NCI-H526 treated with DMSO at 0.1 percent for 48 hours (cell line): Measurements from ENCODE around the gene MST1R.
"Not testable (repeated sequence)": the region's sequence is repeated elsewhere in the genome, so short reads cannot be mapped to it uniquely, and the experiment has no call there.

Source experiments
- DNase-seq: peaks from one replicate; lab custom pipeline; 2025; lab: John Stamatoyannopoulos, UW

MST1R gene

GRCh38 chr3:49911611-49912010, 7.9 kb upstream of the MST1R start:
- no peak for DNase-seq

GRCh38 chr3:49911124-49911420, 7.4 kb upstream of the MST1R start:
- no peak for DNase-seq

- no peak for DNase-seq
Measured at GRCh38 chr3:49910409-49911123, 6.9 kb upstream of the MST1R start.

GRCh38 chr3:49908373-49909199, 4.9 kb upstream of the MST1R start:
- DNase-seq: no peak

GRCh38 chr3:49906073-49906743, 2.5 kb upstream of the MST1R start:
- DNase-seq: no peak

- not testable (repeated sequence) for DNase-seq
Measured at GRCh38 chr3:49904448-49904847, 775 bp upstream of the MST1R start.

GRCh38 chr3:49902511-49903345, 945 bp downstream of the MST1R start:
- DNase-seq: no peak

- no peak for DNase-seq
Measured at GRCh38 chr3:49901366-49902339, 2.0 kb downstream of the MST1R start.

- DNase-seq: no peak
Measured at GRCh38 chr3:49900491-49901153, 3.1 kb downstream of the MST1R start.

- DNase-seq: no peak
Measured at GRCh38 chr3:49899815-49900214, 3.9 kb downstream of the MST1R start.

- DNase-seq: no peak
Measured at GRCh38 chr3:49898991-49899390, 4.7 kb downstream of the MST1R start.

GRCh38 chr3:49896345-49896744, 7.3 kb downstream of the MST1R start:
- DNase-seq: no peak

- DNase-seq: no peak
Measured at GRCh38 chr3:49895791-49896190, 7.9 kb downstream of the MST1R start.

- DNase-seq: no peak
Measured at GRCh38 chr3:49889296-49889695, 14.4 kb downstream of the MST1R start.

- no peak for DNase-seq
Measured at GRCh38 chr3:49886922-49887265, 16.8 kb downstream of the MST1R start.

GRCh38 chr3:49883998-49884397, 19.7 kb downstream of the MST1R start:
- DNase-seq: no peak

GRCh38 chr3:49882166-49882565, 21.5 kb downstream of the MST1R start:
- DNase-seq: no peak

GRCh38 chr3:49880581-49881315, 22.9 kb downstream of the MST1R start:
- DNase-seq: no peak

- DNase-seq: no peak
Measured at GRCh38 chr3:49879721-49880120, 24.0 kb downstream of the MST1R start.

GRCh38 chr3:49878686-49879085, 25.0 kb downstream of the MST1R start:
- no peak for DNase-seq
